GM12801 (cell line): Measurements from ENCODE around the gene ASTN2.

Experiments used
- CTCF ChIP-seq: IDR thresholded peaks from one replicate; pipeline ENCODE4 v1.5.1; 2011; ENCODE audit warnings: control low read depth; ENCODE audit not compliant: insufficient read length; ENCODE audit errors: extremely low read depth

Gene ASTN2

GRCh38 chr9:116700882-116701865, 713.7 kb downstream of the ASTN2 start:
- no peak for TF ChIP-seq CTCF

- no peak for TF ChIP-seq CTCF
Measured at GRCh38 chr9:116700279-116700678, 714.6 kb downstream of the ASTN2 start.

GRCh38 chr9:116697887-116698286, 717.0 kb downstream of the ASTN2 start:
- no peak for TF ChIP-seq CTCF

GRCh38 chr9:116697362-116697761, 717.5 kb downstream of the ASTN2 start:
- no peak for TF ChIP-seq CTCF

GRCh38 chr9:116695438-116695837, 719.4 kb downstream of the ASTN2 start:
- no peak for TF ChIP-seq CTCF

- TF ChIP-seq CTCF, result no peak
Measured at GRCh38 chr9:116694785-116695291, 720.0 kb downstream of the ASTN2 start.

- no peak for TF ChIP-seq CTCF
Measured at GRCh38 chr9:116693233-116693731, 721.6 kb downstream of the ASTN2 start.
